Hepatocyte (in vitro differentiated cells): Measurements from ENCODE around the gene PTPRN2.

Experiments used
- EZH2 ChIP-seq: fragments of 200-600 bp; sonication (generic); IDR thresholded peaks from 2 replicates; pipeline ENCODE4 v1.6.1; 2016; ENCODE audit warnings: antibody characterized with exemption, mild to moderate bottlenecking, borderline replicate concordance
- EZH2phosphoT487 ChIP-seq: fragments of 200-600 bp; sonication (generic); IDR thresholded peaks from one replicate; pipeline ENCODE4 v1.6.1; 2018; ENCODE audit warnings: antibody characterized with exemption, mild to moderate bottlenecking, low read depth, moderate library complexity; ENCODE audit not compliant: unreplicated experiment, severe bottlenecking
- TF ChIP-seq, protein P1 (sequence below): fragments of 200-600 bp; sonication (generic); IDR thresholded peaks from 2 replicates; pipeline ENCODE4 v1.5.1; 2016; ENCODE audit warnings: antibody characterized with exemption, mild to moderate bottlenecking; ENCODE audit not compliant: poor library complexity

DNA sequence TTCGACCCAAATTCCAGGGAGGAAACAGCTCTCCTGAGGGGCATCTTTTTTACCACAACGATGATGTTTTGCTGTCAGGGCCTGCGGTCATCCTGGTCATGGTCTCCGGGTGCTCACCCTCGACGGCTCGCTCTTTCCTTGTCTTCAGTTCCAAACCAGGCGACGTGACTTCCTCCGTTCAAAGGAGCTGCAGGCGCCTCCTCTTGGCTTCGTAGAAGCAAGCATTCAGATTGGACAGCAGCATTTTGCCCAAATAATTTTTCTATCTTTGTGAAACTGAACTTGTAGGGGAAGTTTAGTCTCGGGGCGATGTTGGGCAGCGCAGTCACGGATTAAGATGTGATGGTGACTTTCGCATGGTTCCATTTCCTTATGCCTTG is 1042.0 kb downstream of the PTPRN2 start:
- TF ChIP-seq, protein P1, sequence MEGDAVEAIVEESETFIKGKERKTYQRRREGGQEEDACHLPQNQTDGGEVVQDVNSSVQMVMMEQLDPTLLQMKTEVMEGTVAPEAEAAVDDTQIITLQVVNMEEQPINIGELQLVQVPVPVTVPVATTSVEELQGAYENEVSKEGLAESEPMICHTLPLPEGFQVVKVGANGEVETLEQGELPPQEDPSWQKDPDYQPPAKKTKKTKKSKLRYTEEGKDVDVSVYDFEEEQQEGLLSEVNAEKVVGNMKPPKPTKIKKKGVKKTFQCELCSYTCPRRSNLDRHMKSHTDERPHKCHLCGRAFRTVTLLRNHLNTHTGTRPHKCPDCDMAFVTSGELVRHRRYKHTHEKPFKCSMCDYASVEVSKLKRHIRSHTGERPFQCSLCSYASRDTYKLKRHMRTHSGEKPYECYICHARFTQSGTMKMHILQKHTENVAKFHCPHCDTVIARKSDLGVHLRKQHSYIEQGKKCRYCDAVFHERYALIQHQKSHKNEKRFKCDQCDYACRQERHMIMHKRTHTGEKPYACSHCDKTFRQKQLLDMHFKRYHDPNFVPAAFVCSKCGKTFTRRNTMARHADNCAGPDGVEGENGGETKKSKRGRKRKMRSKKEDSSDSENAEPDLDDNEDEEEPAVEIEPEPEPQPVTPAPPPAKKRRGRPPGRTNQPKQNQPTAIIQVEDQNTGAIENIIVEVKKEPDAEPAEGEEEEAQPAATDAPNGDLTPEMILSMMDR, result no peak
- TF ChIP-seq EZH2, result no peak
- no peak for TF ChIP-seq EZH2phosphoT487
